HepG2 (cell line): ENCODE data around the gene TNFRSF21. TPM values are rescaled to one million over a fixed set of nuclear protein-coding genes. Genes with fewer than 3 reads are reported as not detected.

Source experiments
- AGO1 ChIP-seq: fragments of 200-400 bp; formaldehyde crosslinking; IDR thresholded peaks from 2 replicates; pipeline ENCODE4 v1.6.1; 2017; ENCODE audit warnings: mild to moderate bottlenecking, low read depth, low read length, moderate library complexity; ENCODE audit not compliant: poor library complexity, severe bottlenecking
- ATF7 ChIP-seq, 2 experiments: fragments of 450-650 bp in 1 of 2; sonication (generic) in 1 of 2; formaldehyde crosslinking in 1 of 2; IDR thresholded peaks; 2 replicates each; pipeline versions ENCODE4 v1.4.0 to v1.6.1; 2016 to 2020; ENCODE audit warnings: antibody characterized with exemption in 1 of 2, mild to moderate bottlenecking in 1 of 2, missing genetic modification reagents in 1 of 2
- CREB3 ChIP-seq: sonication (generic); formaldehyde crosslinking; IDR thresholded peaks from 2 replicates; pipeline ENCODE4 v1.5.0; 2020; ENCODE audit warnings: missing genetic modification reagents
- EHMT2 ChIP-seq: fragments of 200-600 bp; sonication (generic); IDR thresholded peaks from 2 replicates; pipeline ENCODE4 v1.7.0; 2017; ENCODE audit warnings: antibody characterized with exemption, low read depth, low read length, borderline replicate concordance
- ERF ChIP-seq: IDR thresholded peaks from 2 replicates; pipeline ENCODE4 v1.6.1; 2018; ENCODE audit warnings: missing biosample characterization, missing genetic modification reagents
- GZF1 ChIP-seq: sonication (generic); formaldehyde crosslinking; IDR thresholded peaks from 2 replicates; pipeline ENCODE4 v1.5.1; 2020; ENCODE audit warnings: mild to moderate bottlenecking, missing genetic modification reagents
- HBP1 ChIP-seq: IDR thresholded peaks from 2 replicates; pipeline ENCODE4 v1.6.1; 2016; ENCODE audit warnings: low read depth, control low read depth
- KDM6A ChIP-seq: IDR thresholded peaks from 2 replicates; pipeline ENCODE4 v1.6.1; 2016; ENCODE audit warnings: low read depth
- MBNL3 ChIP-seq: fragments of 250-450 bp; sonication (Bioruptor Pico); conservative IDR thresholded peaks from 2 replicates; pipeline ENCODE4 v1.8.0; 2022; ENCODE audit warnings: mild to moderate bottlenecking, inconsistent platforms
- NFE2L2 ChIP-seq: fragments of 150-350 bp; IDR thresholded peaks from 2 replicates; pipeline ENCODE4 v1.6.1; 2014; ENCODE audit warnings: low read length
- PBX3 ChIP-seq: sonication (generic); formaldehyde crosslinking; IDR thresholded peaks from 2 replicates; pipeline ENCODE4 v1.8.1; 2023; ENCODE audit warnings: missing genetic modification reagents, inconsistent platforms, borderline replicate concordance
- RFXAP ChIP-seq: sonication (generic); formaldehyde crosslinking; IDR thresholded peaks from 2 replicates; pipeline ENCODE4 v1.4.0; 2020; ENCODE audit warnings: missing genetic modification reagents, borderline replicate concordance
- TEAD2 ChIP-seq: sonication (generic); formaldehyde crosslinking; IDR thresholded peaks from 2 replicates; pipeline ENCODE4 v1.9.0; 2021; ENCODE audit warnings: missing genetic modification reagents
- ZBTB39 ChIP-seq: sonication (generic); formaldehyde crosslinking; IDR thresholded peaks from 2 replicates; pipeline ENCODE4 v1.5.0; 2020; ENCODE audit warnings: missing genetic modification reagents
- ZFX ChIP-seq: sonication (generic); formaldehyde crosslinking; IDR thresholded peaks from 2 replicates; pipeline ENCODE4 v1.4.0; 2020; ENCODE audit warnings: mild to moderate bottlenecking, low read depth, missing genetic modification reagents, moderate library complexity
- ZNF292 ChIP-seq: sonication (generic); formaldehyde crosslinking; IDR thresholded peaks from 2 replicates; pipeline ENCODE4 v1.8.1; 2022; ENCODE audit warnings: mild to moderate bottlenecking, low read depth, missing genetic modification reagents, borderline replicate concordance
- ZNF335 ChIP-seq: sonication (generic); formaldehyde crosslinking; IDR thresholded peaks from 2 replicates; pipeline ENCODE4 v1.4.0; 2020; ENCODE audit warnings: missing genetic modification reagents
- ZNF549 ChIP-seq: sonication (generic); formaldehyde crosslinking; IDR thresholded peaks from 2 replicates; pipeline ENCODE4 v1.5.0; 2020; ENCODE audit warnings: missing genetic modification reagents
- ZNF788 ChIP-seq: sonication (generic); formaldehyde crosslinking; IDR thresholded peaks from 2 replicates; pipeline ENCODE4 v1.5.0; 2020; ENCODE audit warnings: mild to moderate bottlenecking, missing genetic modification reagents, borderline replicate concordance
- ZNF850 ChIP-seq: sonication (generic); formaldehyde crosslinking; conservative IDR thresholded peaks from 2 replicates; pipeline ENCODE4 v1.9.0; 2021; ENCODE audit warnings: mild to moderate bottlenecking, missing genetic modification reagents
- ZSCAN31 ChIP-seq: sonication (generic); formaldehyde crosslinking; IDR thresholded peaks from 2 replicates; pipeline ENCODE4 v1.5.0; 2020; ENCODE audit warnings: low read depth, mild to moderate bottlenecking, missing genetic modification reagents
- polyA plus RNA-seq, 8 experiments: library from polyadenylated mRNA; depleted of rRNA in 3 of 8; stranded (reverse) in 7 of 8; unstranded in 1 of 8; fragments of >200 nt; fragmentation: Illumina TruSeq in 4 of 8; extraction: Trizol in 4 of 8; gene quantifications; 2 replicates each; pipeline versions ENCODE4 v1.2.1 to v1.2.3, GENCODE V29; 2011 to 2016; ENCODE audit warnings: low read depth in 4 of 8, missing spikeins in 1 of 8, mixed read lengths in 1 of 8; ENCODE audit not compliant: insufficient read depth in 1 of 8
- total RNA-seq, 5 experiments: library from RNA; depleted of rRNA; stranded (reverse); fragments of >200 nt; fragmentation: Illumina TruSeq; extraction: Trizol; gene quantifications; 2 replicates each; pipeline ENCODE4 v1.2.3, GENCODE V29; 2016; ENCODE audit warnings: low read depth in 1 of 5

The TNFRSF21 gene
- total and polyA plus RNA-seq, 2 of the 13 experiments (the other 11 are each of a cell fraction or from before 2014, with no cell fraction given) = 24.8 to 46.3 TPM

GRCh38 chr6:47308552-47309290 lies 984 bp downstream of the TNFRSF21 start (continued):
- TF ChIP-seq AGO1 (no peak), ZFX (peak; percentile 51; the same call in 1 of the 2 replicates), ZNF292 (CRISPR knock-in tag) (no peak; the same call in 1 of the 2 replicates), ZSCAN31 (no peak), RFXAP (CRISPR knock-in tag) (no peak), ZNF335 (no peak), CREB3 (CRISPR knock-in tag) (no peak), MBNL3 (CRISPR knock-in tag) (no peak), KDM6A (CRISPR knock-in tag) (no peak), TEAD2 (no peak), PBX3 (CRISPR knock-in tag) (no peak), ZNF549 (no peak), ERF (CRISPR knock-in tag) (no peak), ZNF788 (CRISPR knock-in tag) (no peak), ZBTB39 (no peak; the same call in 1 of the 2 replicates), HBP1 (CRISPR knock-in tag) (no peak), ZNF850 (0 out of 2 replicates have a peak, but pooled peaks have one; percentile 18), EHMT2 (no peak), GZF1 (CRISPR knock-in tag) (no peak), NFE2L2 (no peak), ATF7 (IDR thresholded peaks at IDR 0.05) (no peak), ATF7 (CRISPR knock-in tag; IDR thresholded peaks at IDR 0.05) (no peak)
